Suprapubic skin (tissue), 4 donors: ENCODE measurements around the gene GIT1. TPM values are rescaled to one million over a fixed set of nuclear protein-coding genes. Genes with fewer than 3 reads are reported as not detected.
A peak's percentile ranks its signal among the peaks of the same experiment; 100 is the strongest.

Experiments used
- DNase-seq, 2 donors: peaks; one replicate each; pipeline ENCODE4 v3.0.0-alpha.2; 2019; ENCODE audit warnings: low spot score in 2 of 2
- H3K27ac ChIP-seq: fragments of 200-600 bp; sonication (generic); one replicate; pipeline ENCODE4 v1.5.1; 2019
- H3K27me3 ChIP-seq: fragments of 200-600 bp; sonication (generic); one replicate; pipeline ENCODE4 v1.5.1; 2019
- H3K36me3 ChIP-seq: fragments of 200-600 bp; sonication (generic); one replicate; pipeline ENCODE4 v1.5.1; 2019
- H3K4me1 ChIP-seq: fragments of 200-600 bp; sonication (generic); one replicate; pipeline ENCODE4 v1.5.1; 2019
- H3K4me3 ChIP-seq: fragments of 200-600 bp; sonication (generic); one replicate; pipeline ENCODE4 v1.5.1; 2019; ENCODE audit warnings: mild to moderate bottlenecking
- H3K9me3 ChIP-seq: fragments of 200-600 bp; sonication (generic); one replicate; pipeline ENCODE4 v1.5.1; 2019
- CTCF ChIP-seq, 2 donors: fragments of 200-600 bp in 1 of 2; fragments of 450-650 bp in 1 of 2; sonication (generic) in 1 of 2; IDR thresholded peaks; one replicate each; pipeline ENCODE4 v1.5.1; 2016 to 2019; ENCODE audit warnings: antibody characterized with exemption in 2 of 2, mild to moderate bottlenecking in 1 of 2, moderate library complexity in 1 of 2
- EP300 ChIP-seq: sonication (generic); formaldehyde crosslinking; IDR thresholded peaks from one replicate; pipeline ENCODE4 v1.6.1; 2017; ENCODE audit warnings: antibody characterized with exemption
- POLR2A ChIP-seq, 2 donors: fragments of 450-650 bp; IDR thresholded peaks; one replicate each; pipeline ENCODE4 v1.6.1; 2017; ENCODE audit warnings: antibody characterized with exemption in 2 of 2, mild to moderate bottlenecking in 2 of 2, moderate library complexity in 2 of 2
- POLR2AphosphoS5 ChIP-seq, 3 donors: sonication (generic); formaldehyde crosslinking; IDR thresholded peaks; one replicate each; pipeline ENCODE4 v1.6.1; 2017; ENCODE audit warnings: antibody characterized with exemption in 3 of 3
- WGBS: methylation state at CpG from one replicate; pipeline ENCODE4 v1.1.5; 2018; 5-methylcytosine and 5-hydroxymethylcytosine counted together
- total RNA-seq, 4 donors: library from RNA; depleted of rRNA; stranded (reverse); fragments of >200 nt; gene quantifications; one replicate each; pipeline ENCODE4 v1.1.0, GENCODE V29; 2016

Gene GIT1
- total RNA-seq, 4 donors from 2014 or later: 66.7 to 103 (median 90.4) TPM

GRCh38 chr17:29617481-29618271, 28.2 kb upstream of the GIT1 start:
- H3K4me3 ChIP-seq: peak overlapping the region; percentile 42
- no peak overlapping the region for H3K27ac ChIP-seq
- no peaks in the 10 kb centered on the region for H3K9me3 ChIP-seq
- TF ChIP-seq CTCF (IDR thresholded peaks at IDR 0.05): peak; percentile 51 to 75
- TF ChIP-seq POLR2A (IDR thresholded peaks at IDR 0.05): no peak
- no peak for TF ChIP-seq POLR2AphosphoS5 (IDR thresholded peaks at IDR 0.05)
- H3K4me1 ChIP-seq: peaks cover 68% of the 10 kb centered on the region
- H3K36me3 ChIP-seq: no peaks in the 10 kb centered on the region
- WGBS: 13% methylated on average over 20 of the region's 68 CpGs
- DNase-seq: peak in 1 of 2 donors; percentile 90
- peaks cover 6% of the 10 kb centered on the region for H3K27me3 ChIP-seq

- Histone ChIP-seq H3K4me3 (peak overlapping the region; percentile 42), H3K36me3 (no peaks in the 10 kb centered on the region), H3K27ac (no peak overlapping the region), H3K9me3 (no peaks in the 10 kb centered on the region), H3K4me1 (peaks cover 62% of the 10 kb centered on the region), H3K27me3 (peaks cover 6% of the 10 kb centered on the region)
- DNase-seq: peak; percentile 89 to 91
- no peak for TF ChIP-seq EP300
- peak in 1 of 2 donors; percentile 64 for TF ChIP-seq CTCF (IDR thresholded peaks at IDR 0.05)
- 5% methylated on average over 16 of the region's 16 CpGs for WGBS
These were observed 27.7 kb upstream of the GIT1 start for GRCh38 chr17:29617125-29617480.

DNA sequence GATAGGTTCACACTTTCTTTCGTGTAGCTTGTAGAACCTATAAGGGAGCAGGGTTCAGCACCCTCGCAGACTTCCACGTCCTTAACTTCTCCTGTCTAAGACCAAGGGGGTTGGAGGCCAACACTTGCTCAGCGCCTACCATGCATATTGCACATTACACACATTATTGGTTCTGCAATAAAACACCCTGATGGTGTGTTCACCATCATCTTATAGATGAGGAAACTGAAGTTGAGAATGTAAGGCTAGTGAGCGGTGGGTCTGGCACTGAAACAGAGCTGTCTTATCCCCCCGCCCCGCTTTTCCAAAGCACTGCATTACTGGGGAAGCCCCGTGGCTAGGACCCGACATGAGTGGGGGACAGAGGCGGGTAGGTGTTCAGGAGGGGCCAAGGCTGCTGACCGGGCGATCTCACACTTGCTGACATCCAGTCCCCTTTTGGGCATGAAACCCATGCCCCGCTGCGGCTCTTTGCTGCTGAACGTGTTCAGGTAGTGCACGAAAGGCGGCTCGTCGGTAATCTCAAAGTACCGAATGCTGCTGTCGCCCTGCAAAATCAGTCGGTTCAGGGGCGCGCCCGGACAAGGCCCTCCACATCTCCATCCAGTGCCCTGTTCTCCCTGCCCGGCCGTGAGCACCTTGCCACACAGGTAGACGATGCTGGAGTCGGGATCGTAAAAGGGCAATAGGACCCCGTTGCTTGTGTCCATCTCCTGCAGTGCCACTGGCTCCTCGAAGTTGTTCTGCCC, 27.0 kb upstream of the GIT1 start:
- TF ChIP-seq POLR2A (IDR thresholded peaks at IDR 0.05) (no peak), EP300 (no peak), POLR2AphosphoS5 (IDR thresholded peaks at IDR 0.05) (no peak), CTCF (IDR thresholded peaks at IDR 0.05) (no peak)
- Histone ChIP-seq H3K36me3 (no peaks in the 10 kb centered on the region), H3K4me3 (peak overlapping the region; percentile 42), H3K27me3 (peaks cover 6% of the 10 kb centered on the region), H3K4me1 (peaks cover 56% of the 10 kb centered on the region), H3K27ac (no peak overlapping the region), H3K9me3 (no peaks in the 10 kb centered on the region)
- 41% methylated on average over 15 of the region's 32 CpGs for WGBS
- no peak for DNase-seq

GRCh38 chr17:29615492-29616299, 26.2 kb upstream of the GIT1 start:
- H3K9me3 ChIP-seq: no peaks in the 10 kb centered on the region
- peaks cover 56% of the 10 kb centered on the region for H3K4me1 ChIP-seq
- peak; percentile 92 to 94 for DNase-seq
- peak overlapping the region; percentile 42 for H3K4me3 ChIP-seq
- WGBS: no CpG with 5 or more reads among the region's 74 CpGs
- H3K36me3 ChIP-seq: no peaks in the 10 kb centered on the region
- TF ChIP-seq POLR2A (IDR thresholded peaks at IDR 0.05): no peak
- no peak for TF ChIP-seq POLR2AphosphoS5 (IDR thresholded peaks at IDR 0.05)
- no peak for TF ChIP-seq CTCF (IDR thresholded peaks at IDR 0.05)
- no peak for TF ChIP-seq EP300
- H3K27ac ChIP-seq: peak overlapping the region; percentile 28
- peaks cover 6% of the 10 kb centered on the region for H3K27me3 ChIP-seq

- 20% methylated on average over 10 of the region's 15 CpGs for WGBS
- Histone ChIP-seq H3K36me3 (no peaks in the 10 kb centered on the region), H3K9me3 (no peaks in the 10 kb centered on the region), H3K4me1 (peaks cover 56% of the 10 kb centered on the region), H3K4me3 (peak overlapping the region; percentile 42), H3K27ac (peak overlapping the region; percentile 28), H3K27me3 (peaks cover 6% of the 10 kb centered on the region)
- no peak for TF ChIP-seq POLR2A (IDR thresholded peaks at IDR 0.05)
- no peak for TF ChIP-seq POLR2AphosphoS5 (IDR thresholded peaks at IDR 0.05)
- no peak for TF ChIP-seq EP300
- no peak for TF ChIP-seq CTCF (IDR thresholded peaks at IDR 0.05)
- peak in 1 of 2 donors; percentile 80 for DNase-seq
These were observed 25.6 kb upstream of the GIT1 start for GRCh38 chr17:29615048-29615385.
